SK-N-SH treated with all-trans-retinoic acid at 6 μM for 48 hours (cell line): Measurements from ENCODE around the gene RAD51B.

ENCODE experiments used
- ARNTL ChIP-seq: fragments of 450-650 bp; formaldehyde crosslinking; IDR thresholded peaks from 2 replicates; pipeline ENCODE4 v1.5.0; 2020; ENCODE audit warnings: low read depth, mild to moderate bottlenecking, moderate library complexity, borderline replicate concordance
- CSDC2 ChIP-seq: fragments of 250-450 bp; sonication (Bioruptor Pico); IDR thresholded peaks from 2 replicates; pipeline ENCODE4 v1.5.0; 2020; ENCODE audit warnings: mild to moderate bottlenecking, moderate library complexity
- CSRNP3 ChIP-seq: fragments of 250-450 bp; sonication (Bioruptor Pico); IDR thresholded peaks from 2 replicates; pipeline ENCODE4 v1.5.1; 2021; ENCODE audit warnings: mild to moderate bottlenecking, moderate library complexity
- GLIS3 ChIP-seq: fragments of 250-450 bp; sonication (Bioruptor Pico); IDR thresholded peaks from 2 replicates; pipeline ENCODE4 v1.5.0; 2020; ENCODE audit warnings: mild to moderate bottlenecking, moderate library complexity
- PATZ1 ChIP-seq: fragments of 250-450 bp; sonication (Bioruptor Pico); IDR thresholded peaks from 2 replicates; pipeline ENCODE4 v1.8.0; 2020; ENCODE audit warnings: mild to moderate bottlenecking, moderate library complexity, borderline replicate concordance
- PPARA ChIP-seq: fragments of 250-450 bp; sonication (Bioruptor Pico); IDR thresholded peaks from 2 replicates; pipeline ENCODE4 v1.5.0; 2020; ENCODE audit warnings: mild to moderate bottlenecking, borderline replicate concordance
- SNAI2 ChIP-seq: fragments of 250-450 bp; sonication (Bioruptor Pico); IDR thresholded peaks from 2 replicates; pipeline ENCODE4 v1.5.0; 2020; ENCODE audit warnings: mild to moderate bottlenecking, moderate library complexity
- TSHZ2 ChIP-seq: fragments of 250-450 bp; sonication (Bioruptor Pico); IDR thresholded peaks from 2 replicates; pipeline ENCODE4 v1.5.0; 2020; ENCODE audit warnings: mild to moderate bottlenecking, moderate library complexity
- ZC3H10 ChIP-seq: fragments of 250-450 bp; sonication (Bioruptor Pico); IDR thresholded peaks from 2 replicates; pipeline ENCODE4 v1.5.1; 2021; ENCODE audit warnings: mild to moderate bottlenecking, moderate library complexity
- ZFP3 ChIP-seq: fragments of 250-450 bp; sonication (Bioruptor Pico); IDR thresholded peaks from 2 replicates; pipeline ENCODE4 v1.5.0; 2020; ENCODE audit warnings: mild to moderate bottlenecking, moderate library complexity
- ZNF565 ChIP-seq: fragments of 450-650 bp; formaldehyde crosslinking; conservative IDR thresholded peaks from 2 replicates; pipeline ENCODE4 v1.5.0; 2020; ENCODE audit warnings: low read depth, mild to moderate bottlenecking, moderate library complexity

- TF ChIP-seq ZNF565 (CRISPR knock-in tag): no peak
- TF ChIP-seq ZFP3: no peak
- TF ChIP-seq TSHZ2: no peak
- no peak for TF ChIP-seq GLIS3
- no peak for TF ChIP-seq PATZ1 (CRISPR knock-in tag)
- no peak for TF ChIP-seq ARNTL
- TF ChIP-seq CSRNP3 (CRISPR knock-in tag): no peak
- no peak for TF ChIP-seq ZC3H10 (CRISPR knock-in tag)
- no peak for TF ChIP-seq PPARA (CRISPR knock-in tag)
- TF ChIP-seq SNAI2 (CRISPR knock-in tag): no peak
- TF ChIP-seq CSDC2: no peak
Observed at GRCh38 chr14:68364792-68365192, 545.2 kb downstream of the RAD51B start.
